ENCODE results near the gene CD63. TPM values are rescaled to one million over a fixed set of nuclear protein-coding genes. Genes with fewer than 3 reads are reported as not detected.

Gene CD63
- total and polyA plus RNA-seq, 2 of the 4 experiments (the other 2 are of a cell fraction), result 995 to 1,398 TPM

DNA sequence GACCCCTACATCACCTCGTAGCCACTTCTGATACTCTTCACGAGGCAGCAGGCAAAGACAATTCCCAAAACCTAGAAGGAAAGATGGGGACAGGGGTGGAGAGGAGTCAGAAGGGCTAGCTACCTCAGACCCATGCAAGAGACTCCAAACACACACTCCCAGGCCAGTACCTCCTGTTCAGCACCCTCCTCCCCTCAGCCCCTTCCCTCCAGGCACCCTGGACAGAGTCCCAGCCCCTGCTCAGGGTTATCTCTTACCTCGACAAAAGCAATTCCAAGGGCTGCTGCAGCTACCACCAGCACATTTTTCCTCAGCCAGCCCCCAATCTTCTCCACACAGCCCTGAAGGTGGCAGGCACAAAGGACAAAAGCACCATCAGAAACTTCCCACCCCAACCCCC is 3.3 kb downstream of the CD63 start:
- H4K91ac ChIP-seq (ENCODE audit: insufficient read depth, low read depth, low read length), result no peak overlapping the region
- ChIA-PET CTCF (no interaction called here), POLR2A (ENCODE audit: unreplicated experiment) (no interaction called here)
- H2AK5ac ChIP-seq (ENCODE audit: low read depth, low read length), result no peak overlapping the region
- H3K14ac ChIP-seq (replicated peaks; ENCODE audit: low read depth, low read length), result no peak overlapping the region
- H3K27ac ChIP-seq (ENCODE audit: insufficient read depth, low read length), result no peak overlapping the region
- H2BK5ac ChIP-seq (ENCODE audit: low read depth, low read length, poor library complexity, severe bottlenecking), result no peak overlapping the region
- H2AFZ ChIP-seq (replicated peaks; ENCODE audit: low read length, poor library complexity), result peak overlapping the region; percentile 29
- TF ChIP-seq, protein P1, sequence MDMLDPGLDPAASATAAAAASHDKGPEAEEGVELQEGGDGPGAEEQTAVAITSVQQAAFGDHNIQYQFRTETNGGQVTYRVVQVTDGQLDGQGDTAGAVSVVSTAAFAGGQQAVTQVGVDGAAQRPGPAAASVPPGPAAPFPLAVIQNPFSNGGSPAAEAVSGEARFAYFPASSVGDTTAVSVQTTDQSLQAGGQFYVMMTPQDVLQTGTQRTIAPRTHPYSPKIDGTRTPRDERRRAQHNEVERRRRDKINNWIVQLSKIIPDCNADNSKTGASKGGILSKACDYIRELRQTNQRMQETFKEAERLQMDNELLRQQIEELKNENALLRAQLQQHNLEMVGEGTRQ (IDR thresholded peaks at IDR 0.05; ENCODE audit: low read depth, low read length), result no peak
- TF ChIP-seq, protein P2, sequence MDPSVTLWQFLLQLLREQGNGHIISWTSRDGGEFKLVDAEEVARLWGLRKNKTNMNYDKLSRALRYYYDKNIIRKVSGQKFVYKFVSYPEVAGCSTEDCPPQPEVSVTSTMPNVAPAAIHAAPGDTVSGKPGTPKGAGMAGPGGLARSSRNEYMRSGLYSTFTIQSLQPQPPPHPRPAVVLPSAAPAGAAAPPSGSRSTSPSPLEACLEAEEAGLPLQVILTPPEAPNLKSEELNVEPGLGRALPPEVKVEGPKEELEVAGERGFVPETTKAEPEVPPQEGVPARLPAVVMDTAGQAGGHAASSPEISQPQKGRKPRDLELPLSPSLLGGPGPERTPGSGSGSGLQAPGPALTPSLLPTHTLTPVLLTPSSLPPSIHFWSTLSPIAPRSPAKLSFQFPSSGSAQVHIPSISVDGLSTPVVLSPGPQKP (IDR thresholded peaks at IDR 0.05; ENCODE audit: borderline replicate concordance, low read depth, low read length), result no peak
- TF ChIP-seq CEBPB (IDR thresholded peaks at IDR 0.05; ENCODE audit: low read depth, low read length) (no peak), MAFK (IDR thresholded peaks at IDR 0.05; ENCODE audit: low read depth, low read length) (no peak), RAD21 (IDR thresholded peaks at IDR 0.05; ENCODE audit: low read length) (no peak), NFE2L2 (IDR thresholded peaks at IDR 0.05; ENCODE audit: low read depth, low read length) (no peak), MAZ (IDR thresholded peaks at IDR 0.05; ENCODE audit: borderline replicate concordance, low read depth, low read length) (no peak), FOS (IDR thresholded peaks at IDR 0.05; ENCODE audit: low read depth, low read length) (no peak), SMC3 (IDR thresholded peaks at IDR 0.05; ENCODE audit: low read depth, low read length) (no peak), CHD1 (IDR thresholded peaks at IDR 0.05; ENCODE audit: low read depth, low read length) (no peak), MXI1 (IDR thresholded peaks at IDR 0.05; ENCODE audit: borderline replicate concordance, low read depth, low read length) (no peak), POLR2A (IDR thresholded peaks at IDR 0.05; ENCODE audit: low read depth, low read length) (no peak), RCOR1 (IDR thresholded peaks at IDR 0.05; ENCODE audit: insufficient replicate concordance, low read length) (no peak), BHLHE40 (IDR thresholded peaks at IDR 0.05; ENCODE audit: low read depth, low read length) (no peak)
- H2BK20ac ChIP-seq (ENCODE audit: low read depth, low read length), result no peak overlapping the region
- H3K79me1 ChIP-seq (ENCODE audit: low read depth in 1 of 2, low read length in 2 of 2), result peaks cover 10 to 60% of the 10 kb centered on the region in 2 experiments
- peak overlapping the region; percentile 6; the same call in 1 of the 2 replicates for H3K9ac ChIP-seq (ENCODE audit: low read depth, low read length)
- in situ Hi-C loops (cut with MboI; ENCODE audit: low sequenced_read_pairs) (no loop called here), intact Hi-C loops (cut with micrococcal nuclease) (no loop called here), dilution Hi-C loops (cut with HindIII; ENCODE audit: low sequenced_read_pairs, unreplicated experiment) (no loop called here)
- H3K9me1 ChIP-seq (ENCODE audit: insufficient read depth, low read length), result 0 out of 2 replicates have a peak, but pooled peaks cover 3% of the 10 kb centered on the region
- no peak overlapping the region for H2BK120ac ChIP-seq (ENCODE audit: low read depth, low read length)
- no peak overlapping the region for H4K5ac ChIP-seq (ENCODE audit: low read depth, low read length)
- 17% methylated on average over 1 of the region's 3 CpGs; no CpG with 5 or more reads in 1 of the 2 experiments for WGBS, 2 experiments (ENCODE audit: extremely low coverage in 2 of 2, insufficient read length in 1 of 2)
- H3K27me3 ChIP-seq (ENCODE audit: control insufficient read depth, insufficient read depth, low read length), result no peaks in the 10 kb centered on the region
- no peak overlapping the region for H3K4ac ChIP-seq (ENCODE audit: low read depth, low read length)
- no peak overlapping the region for H4K8ac ChIP-seq (ENCODE audit: low read depth in 2 of 2, low read length in 2 of 2)
- H3K4me3 ChIP-seq (ENCODE audit: insufficient read depth, low read depth, low read length), result no peak overlapping the region
- no peak overlapping the region for H3K18ac ChIP-seq (ENCODE audit: low read depth, low read length)
- H4K20me1 ChIP-seq (ENCODE audit: insufficient read depth, low read length), result peaks cover 73% of the 10 kb centered on the region
- no peak overlapping the region for H2AK9ac ChIP-seq (replicated peaks; ENCODE audit: low read depth, low read length, poor library complexity)
- H3K36me3 ChIP-seq (ENCODE audit: control insufficient read depth, insufficient read depth, low read length), result peaks cover 45% of the 10 kb centered on the region
- ATAC-seq (ENCODE audit: low read depth) (no peak), DNase-seq (no peak)
- peaks cover 13% of the 10 kb centered on the region for H3K4me1 ChIP-seq (ENCODE audit: control insufficient read depth, insufficient read depth, low read length)
- H3K9me3 ChIP-seq (ENCODE audit: control insufficient read depth, insufficient read depth, low read length), result no peaks in the 10 kb centered on the region
- no TSS peak for BruUV-seq (replicated peaks)
- H3K23ac ChIP-seq (ENCODE audit: low read depth, low read length), result peak overlapping the region; percentile 23; the same call in 1 of the 2 replicates
- H3K4me2 ChIP-seq (ENCODE audit: low read depth, low read length), result no peak overlapping the region
- no peak overlapping the region for H2BK15ac ChIP-seq (ENCODE audit: low read depth, low read length)
- H3K56ac ChIP-seq (ENCODE audit: extremely low read depth, insufficient read depth, low read length), result no peak overlapping the region
